ENCODE results near the gene DAGLB.

DNA sequence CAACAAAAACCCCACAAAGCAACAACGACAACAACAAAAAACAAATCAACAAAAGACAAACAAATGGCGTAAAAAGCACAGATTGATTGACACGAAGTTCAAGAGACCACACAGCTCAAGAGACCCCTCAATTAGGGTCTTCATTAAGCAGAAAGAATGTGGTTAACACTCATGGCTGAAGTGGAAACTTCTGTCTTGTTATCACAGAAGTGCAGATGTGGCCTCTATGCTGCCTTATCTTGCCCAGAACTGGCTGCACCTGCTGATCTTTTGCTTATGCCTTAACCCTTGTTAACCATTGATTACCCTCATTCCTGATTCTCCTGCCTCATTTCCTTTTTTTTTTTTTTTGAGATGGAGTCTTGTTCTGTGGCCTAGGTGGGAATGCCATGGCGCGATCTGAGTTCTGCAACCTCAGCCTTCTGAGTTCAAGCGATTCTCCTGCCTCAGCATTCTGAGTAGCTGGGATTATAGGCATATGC is 3.5 kb upstream of the DAGLB start:
- no peak for TF ChIP-seq CTCF (IDR thresholded peaks at IDR 0.05)
- TF ChIP-seq POLR2A (IDR thresholded peaks at IDR 0.05) = no peak
